CD4-positive, alpha-beta T cell treated with Interleukin-21 for 1 hour (primary cell): ENCODE data around the gene FGF18.
"Not testable (repeated sequence)": the region's sequence is repeated elsewhere in the genome, so short reads cannot be mapped to it uniquely, and the experiment has no call there.

Experiments
- DNase-seq: peaks from one replicate; pipeline ENCODE4 v3.0.0-alpha.2; 2020

The FGF18 gene, protein sequence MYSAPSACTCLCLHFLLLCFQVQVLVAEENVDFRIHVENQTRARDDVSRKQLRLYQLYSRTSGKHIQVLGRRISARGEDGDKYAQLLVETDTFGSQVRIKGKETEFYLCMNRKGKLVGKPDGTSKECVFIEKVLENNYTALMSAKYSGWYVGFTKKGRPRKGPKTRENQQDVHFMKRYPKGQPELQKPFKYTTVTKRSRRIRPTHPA

DNA sequence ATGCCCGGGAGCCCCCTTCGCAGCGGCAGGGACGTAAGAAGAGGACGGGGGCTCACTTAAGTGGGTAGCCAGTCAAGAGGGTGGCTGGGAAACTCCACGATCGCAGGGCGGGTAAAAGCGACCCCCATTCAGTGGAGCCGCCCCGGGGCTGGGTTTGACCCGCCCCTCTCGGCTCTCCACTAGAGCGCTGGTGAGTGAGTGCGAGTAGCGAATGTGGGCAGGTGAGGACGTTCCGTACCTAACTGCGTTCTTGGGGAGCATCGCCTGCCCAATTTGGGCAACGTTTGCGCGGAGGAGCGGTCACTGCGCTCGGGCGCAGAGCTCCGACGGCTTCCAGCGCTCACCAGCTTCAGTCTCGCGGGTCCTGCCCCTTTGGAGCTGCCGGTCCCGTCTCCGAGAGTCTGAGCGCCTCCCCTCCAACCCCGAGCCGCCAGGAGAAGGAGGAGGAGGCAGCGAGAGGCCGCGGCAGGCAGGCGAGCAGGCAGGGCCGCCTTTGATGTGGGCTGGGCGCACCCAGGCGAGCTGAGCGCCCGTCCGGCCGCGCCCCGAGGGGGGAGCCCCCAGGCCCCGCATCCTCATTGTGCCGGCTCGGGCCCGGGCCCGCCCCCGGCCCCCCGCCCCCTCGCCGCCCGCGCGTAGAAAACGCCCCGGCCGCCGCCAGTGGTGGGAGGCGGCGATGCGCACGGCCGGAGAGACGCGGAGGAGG, at the start of gene FGF18:
Gene FGF18 (plus strand): TSS at position 666 of the 706 bp plus-strand sequence. CDS start 553 bp downstream, outside the sequence.
- peak; percentile 31 for DNase-seq

DNA sequence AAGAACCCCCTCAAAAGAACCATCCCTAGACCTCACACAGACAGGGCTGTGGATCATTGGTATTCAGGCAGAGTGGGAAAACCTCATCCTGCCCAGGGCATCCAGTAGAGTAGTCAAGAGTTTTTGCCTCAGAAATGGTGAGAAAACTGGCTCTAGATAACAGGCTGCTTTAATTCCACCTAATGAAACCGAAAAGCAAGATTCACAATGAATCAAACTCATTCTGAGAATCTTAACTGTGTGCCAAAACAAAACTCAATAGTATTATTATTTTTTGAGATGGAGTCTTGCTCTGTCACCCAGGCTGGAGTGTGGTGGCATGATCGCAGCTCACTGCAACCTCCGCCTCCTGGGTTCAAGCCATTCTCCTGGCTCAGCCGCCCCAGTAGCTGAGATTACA, 49.5 kb upstream of the FGF18 start:
- no peak for DNase-seq

DNA sequence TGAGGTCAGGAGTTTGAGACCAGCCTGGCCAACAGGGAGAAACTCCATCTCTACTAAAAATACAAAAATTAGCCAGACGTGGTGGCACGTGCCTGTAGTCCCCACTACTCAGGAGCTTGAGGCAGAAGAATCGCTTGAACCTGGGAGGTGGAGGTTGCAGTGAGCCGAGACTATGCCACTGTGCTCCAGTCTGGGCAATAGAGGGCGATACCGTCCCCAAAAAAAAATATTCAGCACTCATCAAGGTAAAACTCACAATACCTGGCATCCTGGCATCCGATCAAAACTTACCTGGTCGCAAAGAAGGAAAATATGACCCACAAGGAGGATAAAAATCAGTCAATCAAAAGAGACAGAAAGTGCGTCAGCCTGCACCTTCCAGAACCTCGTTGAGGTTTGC, 48.6 kb upstream of the FGF18 start:
- DNase-seq, result not testable (repeated sequence)

DNA sequence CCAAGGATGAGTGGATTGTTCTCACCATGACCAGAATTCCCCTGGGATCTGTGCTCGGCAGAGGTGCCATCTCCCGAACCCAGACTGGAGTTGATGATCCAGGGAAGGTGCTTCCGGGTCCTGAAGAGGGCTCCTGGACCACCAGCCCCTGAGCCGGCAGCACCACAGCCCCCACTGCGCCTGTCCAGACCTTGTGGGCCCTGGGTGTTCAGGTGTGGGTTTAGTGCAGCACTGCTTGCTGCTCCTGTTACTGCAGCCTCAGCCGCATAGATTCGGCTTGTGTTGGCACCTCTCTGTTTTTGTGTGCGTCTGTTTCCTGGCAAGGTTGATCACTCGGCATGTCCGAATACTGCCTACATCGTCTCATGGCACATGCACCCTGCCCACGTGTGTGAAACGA, 48.1 kb upstream of the FGF18 start:
- DNase-seq, result no peak

DNA sequence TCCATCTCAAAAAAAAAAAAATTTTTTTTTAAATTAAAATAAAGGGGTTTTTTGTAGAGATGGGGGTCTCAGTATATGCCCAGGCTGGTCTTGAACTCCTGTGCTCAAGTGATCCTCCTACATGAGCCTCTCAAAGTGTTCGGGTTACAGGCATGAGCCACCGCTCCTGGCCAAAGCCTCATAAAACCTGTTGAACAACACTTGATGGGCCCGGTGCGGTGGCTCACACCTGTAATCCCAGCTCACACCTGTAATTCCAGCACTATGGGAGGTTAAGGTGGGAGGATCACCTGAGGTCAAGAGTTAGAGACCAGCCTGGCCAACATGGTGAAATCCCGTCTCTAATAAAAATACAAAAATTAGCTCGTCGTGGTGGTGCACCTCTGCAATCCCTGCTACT, 39.5 kb upstream of the FGF18 start:
- no peak for DNase-seq

DNA sequence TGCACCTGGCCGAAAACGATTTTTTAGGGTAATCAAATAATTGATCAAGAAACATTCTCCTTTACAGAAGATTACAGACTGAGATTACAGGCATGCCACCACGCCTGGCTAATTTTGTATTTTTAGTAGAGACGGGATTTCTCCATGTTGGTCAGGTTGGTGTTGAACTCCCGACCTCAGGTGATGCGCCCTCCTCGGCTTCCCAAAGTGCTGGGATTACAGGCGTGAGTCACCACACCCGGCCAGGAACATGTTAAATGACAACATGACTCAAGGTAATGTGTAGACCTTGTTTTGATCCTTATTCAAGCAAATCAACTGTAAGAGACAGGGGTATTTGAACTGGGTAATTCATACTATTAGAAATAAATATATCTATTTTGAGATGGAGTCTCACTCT, 35.0 kb upstream of the FGF18 start:
- DNase-seq, result not testable (repeated sequence)

DNA sequence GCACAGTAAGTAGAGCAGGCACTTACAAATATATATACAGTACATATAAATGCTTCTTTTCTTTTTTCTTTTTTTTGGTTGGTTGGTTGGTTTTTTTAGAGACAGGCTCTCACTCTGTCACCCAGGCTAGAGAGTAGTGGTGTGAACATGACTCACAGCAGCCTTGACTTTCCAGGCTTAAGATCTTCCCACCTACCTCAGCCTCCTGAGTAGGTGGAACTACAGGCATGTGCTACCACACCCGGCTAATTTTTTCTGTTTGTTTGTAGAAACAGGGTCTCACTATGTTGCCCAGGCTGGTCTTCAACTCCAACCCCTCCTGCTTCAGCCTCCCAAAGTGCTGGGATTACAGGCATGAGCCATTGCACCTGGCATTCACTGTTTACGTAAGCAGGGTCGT, 34.4 kb upstream of the FGF18 start:
- DNase-seq, result not testable (repeated sequence)

DNA sequence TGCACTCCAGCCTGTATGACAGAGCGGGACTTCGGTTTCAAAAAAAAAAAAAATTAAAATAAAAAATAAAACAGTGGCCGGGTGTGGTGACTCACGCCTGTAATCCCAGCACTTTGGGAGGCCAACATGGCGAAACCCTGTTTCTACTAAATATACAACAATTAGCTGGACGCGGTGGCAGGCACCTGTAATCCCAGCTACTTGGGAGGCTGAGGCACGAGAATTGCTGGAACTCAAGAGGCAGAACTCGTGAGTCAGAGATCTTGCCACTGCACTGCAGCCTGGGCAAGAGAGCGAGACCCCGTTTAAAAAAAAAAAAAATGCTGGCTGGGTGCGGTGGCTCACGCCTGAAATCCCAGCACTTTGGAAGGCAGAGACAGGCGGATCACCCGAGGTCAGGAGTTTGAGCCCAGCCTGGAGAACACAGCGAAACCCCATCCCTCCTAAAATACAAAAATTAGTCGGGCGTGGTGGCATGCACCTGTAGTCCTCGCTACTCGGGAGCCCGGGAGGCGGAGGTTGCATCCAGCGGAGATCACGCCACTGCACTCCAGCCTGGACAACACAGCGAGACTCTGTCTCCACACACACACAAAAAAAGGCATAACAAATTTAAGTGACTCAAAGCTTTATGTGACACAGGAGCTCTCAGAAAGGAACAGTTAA, 33.3 kb upstream of the FGF18 start:
- DNase-seq, result no peak

DNA sequence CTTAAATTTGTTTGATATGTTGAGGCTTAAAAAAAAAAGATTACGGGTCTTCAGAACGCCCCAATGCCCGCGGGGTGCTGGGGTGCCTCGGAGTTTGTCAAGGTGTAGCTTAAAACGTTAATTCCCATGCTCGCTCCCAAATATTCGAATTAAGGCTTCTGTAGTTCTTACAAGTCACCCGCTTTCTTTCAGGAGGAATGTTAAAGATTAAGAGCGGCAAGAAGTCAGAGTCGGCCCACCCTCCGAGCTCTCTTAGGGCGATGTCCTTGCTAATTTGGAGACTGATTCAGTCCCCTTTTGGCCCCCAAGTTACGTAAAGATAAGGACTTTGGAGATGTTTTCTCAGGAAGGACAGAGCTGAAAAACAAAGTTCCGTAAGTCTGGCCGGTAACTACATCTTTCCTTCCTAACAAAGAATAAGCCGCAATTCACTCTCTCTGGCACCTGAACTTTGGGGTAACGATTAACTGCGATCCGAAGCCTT, 32.5 kb upstream of the FGF18 start:
- no peak for DNase-seq

DNA sequence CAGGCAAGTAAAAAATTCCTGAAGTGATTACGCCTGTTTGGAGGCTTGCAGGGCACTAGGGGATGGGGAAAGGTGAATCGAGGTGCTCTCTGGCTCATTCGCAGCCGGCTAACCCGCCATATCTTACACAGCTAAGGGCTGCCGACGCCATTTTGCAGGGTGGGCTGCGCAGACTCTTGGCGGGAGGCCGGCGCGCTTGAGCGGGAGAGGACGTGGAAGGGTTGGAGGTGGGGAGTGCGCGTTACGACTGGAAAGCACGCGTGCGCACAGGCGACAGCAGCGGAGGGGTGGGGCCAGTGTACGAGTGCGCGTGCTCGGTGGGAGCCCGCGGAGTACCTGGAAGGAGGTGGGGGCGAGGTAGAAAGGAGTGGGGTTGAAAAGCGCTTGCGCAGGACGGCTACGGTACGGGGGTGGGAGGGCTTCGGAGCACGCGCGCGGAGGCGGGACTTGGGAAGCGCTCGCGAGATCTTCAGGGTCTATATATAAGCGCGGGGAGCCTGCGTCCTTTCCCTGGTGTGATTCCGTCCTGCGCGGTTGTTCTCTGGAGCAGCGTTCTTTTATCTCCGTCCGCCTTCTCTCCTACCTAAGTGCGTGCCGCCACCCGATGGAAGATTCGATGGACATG, 32.0 kb upstream of the FGF18 start, which contains the start of gene NPM1:
Gene NPM1 (plus strand): TSS at position 505 of the 625 bp plus-strand sequence. CDS start 100 bp downstream, at position 605.
- DNase-seq, result peak; percentile 98

DNA sequence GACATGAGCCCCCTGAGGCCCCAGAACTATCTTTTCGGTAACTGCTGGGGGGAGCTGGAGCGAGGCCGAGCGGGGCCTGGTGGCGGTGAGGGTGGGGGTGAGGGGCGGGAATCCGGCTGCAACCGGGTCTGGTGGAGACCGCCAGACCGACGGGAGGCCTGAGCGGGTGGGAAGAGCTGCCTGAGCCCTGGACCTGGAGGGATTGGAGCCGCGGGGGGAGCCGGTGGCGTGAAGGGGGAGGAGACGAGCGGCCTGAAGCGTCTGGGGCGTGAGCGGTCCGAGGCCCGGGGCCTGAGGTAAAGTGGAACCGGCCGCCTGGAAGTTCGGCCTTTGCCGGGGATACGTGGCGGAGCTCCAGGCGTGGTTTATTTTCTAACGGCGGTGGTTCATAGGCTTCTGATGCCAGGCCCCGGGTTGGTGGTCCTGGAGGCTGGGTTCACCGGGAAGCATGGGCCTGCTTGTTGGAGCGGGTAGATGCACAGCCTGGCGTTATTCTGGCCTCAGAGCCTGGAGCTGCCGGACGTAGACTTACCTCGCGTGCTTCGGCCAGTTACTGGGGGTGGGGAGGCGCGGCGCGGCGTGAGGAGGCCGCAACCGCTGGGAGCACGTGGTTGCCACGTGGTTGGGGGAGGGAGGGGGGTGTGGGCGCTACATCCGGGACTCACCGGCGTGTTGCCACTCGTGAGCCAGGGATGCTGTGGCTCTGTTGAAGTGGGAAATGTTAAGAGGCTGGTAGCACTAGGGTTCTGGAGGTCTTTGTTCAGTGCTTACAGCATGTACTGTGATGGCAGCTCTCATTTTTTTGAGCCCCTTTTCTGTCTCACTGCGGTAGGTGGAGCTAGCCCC, 31.3 kb upstream of the FGF18 start:
- peak; percentile 86 for DNase-seq

DNA sequence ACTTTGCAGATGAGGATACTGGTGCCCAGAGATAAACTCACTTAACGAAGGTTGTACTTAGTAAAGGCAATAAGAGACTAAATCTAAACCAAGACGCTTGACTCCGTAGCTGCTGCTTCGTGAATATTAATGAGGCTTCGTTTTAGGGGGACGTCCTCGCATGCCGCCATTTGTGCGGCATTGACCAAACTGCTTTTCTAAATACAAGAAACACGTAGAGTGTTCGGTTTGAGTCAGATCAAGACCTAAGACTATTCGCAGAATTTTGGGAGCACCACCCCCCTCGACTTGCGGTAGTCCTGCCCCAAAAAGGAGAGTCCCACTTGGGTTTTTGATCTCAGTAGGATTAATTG, 30.7 kb upstream of the FGF18 start:
- no peak for DNase-seq

DNA sequence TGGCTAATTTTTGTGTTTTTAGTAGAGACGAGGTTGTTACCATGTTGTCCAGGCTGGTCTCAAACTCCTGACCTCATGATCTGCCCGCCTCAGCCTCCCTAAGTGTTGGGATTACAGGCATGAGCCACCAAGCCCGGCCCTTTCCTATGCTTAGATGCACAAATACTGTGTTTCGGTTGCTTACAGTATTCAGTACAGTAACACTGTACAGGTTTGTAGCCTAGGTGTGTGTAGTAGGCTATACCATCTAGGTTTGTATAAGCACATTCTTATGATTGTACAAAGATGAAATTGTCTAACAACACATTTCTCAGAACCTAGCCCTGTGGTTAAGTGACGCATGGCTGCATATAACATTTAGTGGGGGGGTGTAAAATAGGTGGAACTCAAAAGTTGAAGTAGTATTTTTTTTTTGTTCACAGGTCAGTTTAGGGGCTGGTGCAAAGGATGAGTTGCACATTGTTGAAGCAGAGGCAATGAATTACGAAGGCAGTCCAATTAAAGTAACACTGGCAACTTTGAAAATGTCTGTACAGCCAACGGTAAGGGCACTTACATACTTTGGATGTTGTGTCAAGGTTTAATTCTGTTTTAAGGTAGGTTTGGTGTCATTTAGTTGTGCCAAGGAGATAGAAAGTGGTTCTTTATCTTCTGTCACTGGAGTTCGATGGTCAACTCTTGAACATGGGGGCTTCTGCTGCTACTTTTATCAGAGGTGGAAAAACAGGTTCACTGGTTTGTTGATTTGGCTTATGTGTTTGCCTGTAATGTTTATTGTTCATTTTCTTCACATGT, 28.4 kb upstream of the FGF18 start:
- peak; percentile 43 for DNase-seq

DNA sequence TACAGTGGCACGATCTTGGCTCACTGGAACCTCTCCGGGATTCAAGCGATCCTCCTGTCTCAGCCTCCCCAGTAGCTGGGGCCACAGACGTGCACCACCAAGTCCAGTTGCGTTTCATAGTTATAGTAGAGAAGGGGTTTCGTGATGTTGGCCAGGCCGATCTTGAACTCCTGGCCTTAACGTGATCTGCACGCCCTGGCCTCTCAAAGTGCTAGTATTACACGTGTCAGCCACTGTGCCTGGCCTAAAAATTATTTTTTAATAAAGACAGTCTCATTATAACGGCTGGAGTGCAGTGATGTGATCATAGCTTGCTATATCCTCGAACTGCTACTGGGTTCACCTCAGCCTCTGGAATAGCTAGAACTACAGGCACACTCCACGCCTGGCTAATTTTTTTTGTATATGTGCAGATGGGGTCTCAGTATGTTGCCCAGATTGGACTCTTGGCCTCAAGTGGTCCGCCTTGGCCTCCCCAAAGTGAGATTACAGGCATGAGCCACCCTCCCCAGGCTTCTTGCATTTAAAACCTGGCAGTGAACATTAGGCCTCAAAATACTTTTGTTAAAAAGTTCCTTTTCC, 27.4 kb upstream of the FGF18 start:
- DNase-seq, result no peak

DNA sequence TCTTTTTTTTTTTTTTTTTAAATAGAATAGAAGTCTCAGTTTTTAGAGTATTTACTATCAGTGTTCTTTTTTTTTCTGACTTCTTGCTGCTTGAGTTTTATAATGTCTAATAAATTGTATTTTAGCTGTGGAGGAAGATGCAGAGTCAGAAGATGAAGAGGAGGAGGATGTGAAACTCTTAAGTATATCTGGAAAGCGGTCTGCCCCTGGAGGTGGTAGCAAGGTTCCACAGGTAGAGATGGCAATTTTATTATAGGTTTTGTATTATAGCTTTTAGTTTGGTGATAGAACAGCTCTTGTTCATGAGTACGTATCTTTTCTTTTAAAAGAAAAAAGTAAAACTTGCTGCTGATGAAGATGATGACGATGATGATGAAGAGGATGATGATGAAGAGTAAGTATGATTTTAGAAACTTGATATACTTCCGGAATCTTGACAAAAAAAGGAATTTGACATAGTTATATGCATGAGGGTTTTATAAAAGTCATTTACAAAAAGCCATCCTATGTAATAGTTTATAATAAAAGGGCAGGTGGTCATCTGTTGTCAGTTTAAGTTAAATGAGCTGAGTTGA, 26.8 kb upstream of the FGF18 start:
- no peak for DNase-seq

DNA sequence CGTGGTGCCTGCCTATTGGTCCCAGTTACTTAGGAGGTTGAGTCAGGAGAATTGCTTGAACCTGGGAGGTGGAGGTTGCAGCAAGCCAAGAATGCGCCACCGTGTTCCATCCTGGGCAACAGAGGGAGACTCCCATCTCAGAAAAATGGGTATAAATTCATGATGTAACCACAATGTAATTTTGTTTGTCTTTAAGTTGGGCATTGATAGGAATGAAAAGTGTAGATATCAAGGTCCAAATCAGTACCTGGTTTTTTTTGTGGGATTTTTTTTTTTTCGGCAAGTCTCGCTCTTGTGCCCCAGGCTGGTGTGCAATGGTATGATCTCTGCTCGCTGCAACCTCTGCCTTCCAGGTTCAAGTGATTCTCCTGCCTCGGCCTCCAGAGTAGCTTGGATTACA, 24.4 kb upstream of the FGF18 start:
- DNase-seq, result no peak

DNA sequence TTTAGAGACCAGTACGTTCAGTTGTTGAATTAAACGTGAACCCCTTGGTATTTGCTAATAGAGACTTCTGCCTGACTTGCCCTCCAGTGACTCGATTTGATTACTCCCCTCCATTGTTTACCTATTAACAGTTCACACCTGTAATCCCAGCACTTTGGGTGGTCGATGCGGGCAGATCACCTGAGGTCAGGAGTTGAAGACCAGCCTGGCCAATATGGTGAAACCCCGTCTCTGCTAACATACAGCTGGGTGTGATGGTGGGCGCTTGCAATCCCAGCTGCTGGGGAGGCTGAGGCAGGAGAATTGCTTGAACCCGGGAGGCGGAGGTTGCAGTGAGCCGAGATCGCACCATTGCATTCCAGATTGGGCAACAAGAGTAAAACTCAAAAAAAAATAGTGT, 22.9 kb upstream of the FGF18 start:
- DNase-seq, result not testable (repeated sequence)

DNA sequence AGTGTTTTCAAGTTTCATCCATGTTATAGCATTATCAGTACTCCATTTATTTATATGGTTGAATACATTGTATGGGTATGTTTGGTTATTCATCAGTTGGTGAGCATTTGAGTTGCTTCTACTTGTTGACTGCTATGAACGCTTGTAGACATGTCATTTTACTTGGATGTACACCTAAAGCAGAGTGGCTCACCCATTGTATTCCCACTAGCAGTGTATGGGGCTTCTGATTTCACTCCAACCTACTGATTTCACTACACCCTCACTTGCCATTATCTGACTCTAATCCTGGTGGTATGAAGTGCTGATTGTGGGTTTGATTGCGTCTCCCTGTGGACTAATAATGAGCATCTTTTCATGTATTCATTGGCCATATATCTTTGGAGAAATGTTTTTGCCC, 22.3 kb upstream of the FGF18 start:
- no peak for DNase-seq

DNA sequence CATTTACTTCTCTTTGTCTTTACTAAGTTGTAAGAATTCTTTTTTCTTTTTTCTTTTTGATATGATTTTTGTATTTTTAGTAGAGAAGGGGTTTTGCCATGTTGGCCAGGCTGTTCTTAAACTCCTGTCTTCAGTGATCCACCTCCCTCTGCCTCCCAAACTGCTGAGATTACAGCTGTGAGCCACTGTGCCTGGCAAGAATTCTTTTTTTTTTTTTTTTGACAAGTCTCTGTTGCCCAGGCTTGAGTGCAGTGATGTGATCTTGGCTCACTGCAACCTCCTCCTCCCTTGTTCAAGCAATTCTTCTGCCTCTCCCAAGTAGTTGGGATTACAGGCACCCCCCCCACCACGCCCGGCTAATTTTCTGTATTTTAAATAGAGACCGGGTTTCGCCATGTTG, 21.8 kb upstream of the FGF18 start:
- no peak for DNase-seq

DNA sequence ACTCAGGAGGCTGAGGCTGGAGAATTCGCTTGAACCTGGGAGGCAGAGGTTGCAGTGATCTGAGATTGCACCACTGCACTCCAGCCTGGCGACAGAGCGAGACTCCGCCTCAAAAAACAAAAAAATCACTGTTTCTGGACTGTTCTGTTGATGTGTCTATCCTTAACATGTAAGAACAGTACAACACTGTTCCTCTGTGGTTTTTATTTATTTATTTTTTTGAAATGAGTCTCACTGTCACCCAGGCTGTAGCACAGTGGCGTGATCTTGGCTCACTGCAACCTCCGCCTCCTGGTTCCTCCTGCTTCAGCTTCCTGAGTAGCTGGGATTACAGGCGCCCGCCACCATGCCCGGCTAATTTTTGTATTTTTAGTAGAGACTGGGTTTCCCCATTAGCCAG, 20.8 kb upstream of the FGF18 start:
- DNase-seq, result not testable (repeated sequence)

DNA sequence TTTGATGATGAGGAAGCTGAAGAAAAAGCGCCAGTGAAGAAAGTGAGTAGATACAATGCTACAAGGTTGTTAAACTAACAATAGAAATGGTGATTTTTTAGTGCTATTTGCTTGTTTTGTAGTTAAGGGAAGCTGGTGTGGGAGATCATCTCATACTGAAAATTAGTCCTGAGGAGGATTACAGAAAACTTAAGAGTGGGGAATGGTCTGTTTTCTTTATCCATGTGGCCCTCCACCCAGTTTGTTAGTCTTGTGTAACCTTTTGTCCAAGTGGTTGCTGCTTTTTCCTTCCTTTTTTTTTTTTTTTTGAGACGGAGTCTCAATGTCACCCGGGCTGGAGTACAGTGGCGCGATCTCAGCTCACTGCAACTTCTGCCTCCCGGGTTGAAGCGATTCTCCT, 19.3 kb upstream of the FGF18 start:
- no peak for DNase-seq
